GM21360 (cell line): ENCODE data around the gene NPIPA7.
"Not testable (repeated sequence)": the region's sequence is repeated elsewhere in the genome, so short reads cannot be mapped to it uniquely, and the experiment has no call there.

Source experiments
- ATAC-seq: cut with Tn5 transposase; IDR thresholded peaks from one replicate; pipeline ENCODE4 v1.9.1; 2021; ENCODE audit warnings: mild to moderate bottlenecking, moderate library complexity; ENCODE audit not compliant: unreplicated experiment

The NPIPA7 gene

GRCh38 chr16:16417914-16418544 is 39.1 kb downstream of the NPIPA7 start:
- not testable (repeated sequence) for ATAC-seq

- ATAC-seq: not testable (repeated sequence)
These were observed 41.6 kb downstream of the NPIPA7 start for GRCh38 chr16:16420515-16420914.

GRCh38 chr16:16425146-16425545 is 46.2 kb downstream of the NPIPA7 start:
- not testable (repeated sequence) for ATAC-seq

- not testable (repeated sequence) for ATAC-seq
These were observed 52.2 kb downstream of the NPIPA7 start for GRCh38 chr16:16431135-16431534.

GRCh38 chr16:16434711-16435110 is 55.8 kb downstream of the NPIPA7 start:
- not testable (repeated sequence) for ATAC-seq

GRCh38 chr16:16441401-16441800 is 62.5 kb downstream of the NPIPA7 start:
- ATAC-seq: not testable (repeated sequence)
